ENCODE measurements around the gene PROX2.

PROX2 gene, protein sequence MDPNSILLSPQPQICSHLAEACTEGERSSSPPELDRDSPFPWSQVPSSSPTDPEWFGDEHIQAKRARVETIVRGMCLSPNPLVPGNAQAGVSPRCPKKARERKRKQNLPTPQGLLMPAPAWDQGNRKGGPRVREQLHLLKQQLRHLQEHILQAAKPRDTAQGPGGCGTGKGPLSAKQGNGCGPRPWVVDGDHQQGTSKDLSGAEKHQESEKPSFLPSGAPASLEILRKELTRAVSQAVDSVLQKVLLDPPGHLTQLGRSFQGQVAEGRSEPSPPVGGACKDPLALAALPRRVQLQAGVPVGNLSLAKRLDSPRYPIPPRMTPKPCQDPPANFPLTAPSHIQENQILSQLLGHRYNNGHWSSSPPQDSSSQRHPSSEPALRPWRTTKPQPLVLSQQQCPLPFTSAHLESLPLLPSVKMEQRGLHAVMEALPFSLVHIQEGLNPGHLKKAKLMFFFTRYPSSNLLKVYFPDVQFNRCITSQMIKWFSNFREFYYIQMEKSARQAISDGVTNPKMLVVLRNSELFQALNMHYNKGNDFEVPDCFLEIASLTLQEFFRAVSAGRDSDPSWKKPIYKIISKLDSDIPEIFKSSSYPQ

DNA sequence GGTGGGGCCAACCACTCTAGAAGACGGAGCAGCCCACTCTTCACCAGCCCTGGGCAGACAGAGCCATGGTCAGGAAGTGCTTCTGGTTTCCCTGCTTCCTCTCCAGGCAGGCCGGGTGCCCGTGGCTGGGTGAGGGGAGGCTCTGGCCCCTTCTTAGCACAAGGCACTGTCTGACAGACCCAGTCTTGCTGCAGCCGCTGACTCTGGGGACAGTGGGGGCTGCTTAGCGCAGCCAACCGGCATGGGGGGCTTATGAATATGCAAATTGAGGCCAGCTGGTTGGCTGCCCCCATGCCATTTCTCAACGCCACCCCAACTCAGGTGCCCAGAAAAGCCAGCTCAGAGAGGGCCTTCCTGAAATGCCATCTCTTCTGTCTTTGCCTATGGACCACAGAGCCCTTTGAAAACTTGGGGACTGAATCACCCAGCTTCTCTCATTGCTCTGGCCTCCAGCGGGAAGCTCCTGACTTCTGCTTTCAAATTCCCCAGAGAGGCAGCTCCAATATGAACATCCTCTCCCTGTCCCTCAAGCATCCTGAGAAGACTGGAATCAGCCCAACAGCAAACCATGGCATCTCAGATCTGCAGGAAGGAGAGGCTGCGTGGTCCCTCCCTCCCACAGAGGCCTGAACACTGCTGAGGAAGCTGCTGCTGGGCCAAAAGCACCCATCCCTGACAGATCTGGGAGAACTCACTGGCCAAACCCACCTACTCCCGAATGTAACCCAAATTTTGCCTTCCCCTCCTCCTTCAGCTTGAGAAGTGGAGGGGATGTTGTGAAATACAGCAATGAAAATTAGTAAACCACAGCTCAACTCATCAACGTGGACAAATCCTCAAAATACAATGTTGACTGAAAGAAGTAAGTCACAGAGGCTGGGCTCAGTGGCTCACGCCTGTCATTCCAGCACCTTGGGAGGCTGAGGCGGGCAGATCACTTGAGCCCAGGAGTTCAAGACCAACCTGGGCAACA, at the start of gene PROX2:
Gene PROX2 (minus strand): TSS at position 205 of the 973 bp plus-strand sequence. CDS start 12,311 bp downstream, outside the sequence.
- no peak for DNase-seq

DNA sequence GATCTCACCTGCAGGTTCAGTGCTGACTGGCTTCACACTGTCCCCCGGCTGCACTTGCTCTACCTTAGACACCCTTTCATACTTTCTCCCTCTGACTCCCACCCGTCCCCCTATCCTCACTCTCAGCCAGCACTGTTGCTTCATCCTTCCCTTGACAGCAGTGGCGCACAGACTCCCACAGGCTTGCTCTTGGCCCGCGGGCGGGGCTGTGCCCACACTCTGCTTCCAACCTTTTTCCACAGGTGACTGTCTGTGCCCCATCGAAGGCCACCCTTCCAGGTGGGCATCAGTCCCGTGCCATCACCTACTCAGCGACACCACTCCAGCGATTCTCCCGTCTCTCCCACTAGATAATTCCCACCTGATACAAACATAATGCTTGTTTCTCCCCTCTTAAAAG, 48.1 kb upstream of the PROX2 start:
- no peak for DNase-seq

GRCh38 chr14:74922752-74923401, 46.9 kb upstream of the PROX2 start, which contains the start of gene RPS6KL1:
Gene RPS6KL1 (minus strand): TSS chr14:74923260. CDS start chr14:74921541, 1,719 bp downstream.
- peak; percentile 97 for DNase-seq

DNA sequence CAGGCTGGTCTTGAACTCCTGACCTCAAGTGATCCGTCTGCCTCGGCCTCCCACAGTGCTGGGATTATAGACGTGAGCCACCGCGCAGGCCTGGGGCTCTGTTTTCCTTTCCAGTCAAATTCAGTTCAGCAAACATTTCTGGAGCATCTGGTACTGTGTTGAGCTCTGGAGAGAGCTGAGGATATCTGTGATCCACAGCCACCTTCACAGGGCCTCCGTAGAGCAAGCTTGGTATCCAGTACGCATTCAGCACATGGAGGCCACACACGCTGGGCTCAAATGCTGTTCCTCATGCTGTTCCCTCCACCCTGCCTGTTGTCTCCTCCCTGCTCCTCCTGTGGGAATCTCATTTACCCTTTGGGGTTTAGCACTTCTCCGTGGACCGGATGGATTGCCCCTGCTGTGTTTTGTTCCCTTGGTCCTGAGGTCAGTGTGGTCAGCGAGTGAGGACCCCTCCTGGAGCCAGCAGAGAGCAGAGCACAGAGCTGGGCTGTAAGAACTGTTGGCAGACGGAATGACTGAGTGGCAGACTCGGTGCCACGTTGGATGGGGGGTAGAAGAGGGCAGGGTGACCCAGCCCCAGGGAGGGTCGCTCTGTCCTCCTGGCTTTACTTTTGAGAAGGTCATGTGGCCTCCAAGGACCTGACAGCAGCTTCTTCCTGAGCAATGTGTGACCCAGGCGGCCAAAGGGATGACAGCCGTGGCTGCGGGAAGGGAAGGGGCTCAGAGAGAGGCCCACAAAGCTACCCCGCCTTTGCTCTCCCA, 46.2 kb upstream of the PROX2 start:
- no peak for DNase-seq

GRCh38 chr14:74921053-74921620, 45.2 kb upstream of the PROX2 start:
- no peak for DNase-seq

DNA sequence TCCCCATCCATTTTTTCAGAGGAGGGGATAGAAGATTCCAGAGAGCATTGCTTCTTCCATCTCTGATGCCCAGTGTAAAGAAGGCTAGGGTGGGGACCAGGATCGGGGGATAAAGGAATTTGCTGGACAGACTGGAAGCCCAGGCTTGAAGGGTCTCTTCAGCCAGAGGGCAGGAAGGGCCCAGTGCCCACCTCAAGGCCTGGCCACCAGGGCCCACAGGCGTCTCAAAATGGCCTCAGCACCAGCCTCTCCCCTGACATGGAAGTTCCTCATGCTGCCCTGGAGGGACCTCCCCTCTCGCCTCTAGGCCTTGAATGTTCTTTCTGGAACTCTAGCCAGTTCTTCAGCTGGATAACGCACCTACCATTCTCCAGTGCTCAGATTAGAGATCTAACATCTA, 44.3 kb upstream of the PROX2 start:
- no peak for DNase-seq

- no peak for DNase-seq
Observed at GRCh38 chr14:74919421-74920165, 43.6 kb upstream of the PROX2 start.

DNA sequence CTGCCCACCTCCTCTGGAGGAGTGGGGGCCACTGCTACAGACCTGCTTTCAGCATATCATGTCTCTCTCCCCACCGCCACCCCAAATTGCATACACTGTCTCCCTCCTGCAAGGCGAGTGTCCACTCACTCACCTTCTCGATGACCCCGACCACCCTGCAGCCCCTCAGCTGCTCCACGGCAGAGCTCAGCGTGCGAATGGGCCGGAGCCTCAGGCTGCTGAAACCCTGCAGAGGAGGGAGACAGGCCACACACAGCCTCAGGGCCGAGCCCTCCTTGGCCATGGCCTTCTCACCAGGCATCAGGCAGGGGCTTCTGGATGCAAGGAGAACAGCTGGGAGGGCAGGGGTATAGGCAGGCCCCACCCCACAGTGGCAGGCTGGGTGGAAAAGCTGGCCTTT, 42.4 kb upstream of the PROX2 start:
- no peak for DNase-seq

DNA sequence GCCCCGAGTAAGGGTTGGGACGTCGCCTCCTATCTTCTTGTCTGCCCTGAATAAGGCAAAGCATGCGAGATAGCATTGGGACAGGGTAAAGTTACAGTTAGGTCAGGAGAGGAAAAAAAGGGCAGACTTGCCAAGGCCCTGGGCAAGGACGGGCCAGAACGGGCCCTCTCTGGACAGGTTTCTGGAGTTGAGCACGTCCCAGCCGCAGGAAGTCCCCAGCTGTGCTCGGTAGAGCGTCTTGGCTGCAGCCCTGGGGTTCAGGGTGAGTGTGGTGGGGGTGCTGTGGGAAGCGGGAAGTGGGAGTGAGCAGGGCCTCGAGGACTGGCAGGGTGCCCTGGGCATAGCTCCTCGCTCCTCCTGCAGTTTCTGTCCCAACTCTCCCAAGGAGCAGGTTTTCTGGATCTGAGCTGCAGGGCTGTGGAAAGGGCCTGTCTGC, 41.7 kb upstream of the PROX2 start:
- no peak for DNase-seq

GRCh38 chr14:74917178-74917543, 41.2 kb upstream of the PROX2 start:
- DNase-seq, result no peak

- DNase-seq, result no peak
Observed at GRCh38 chr14:74915826-74916225, 39.9 kb upstream of the PROX2 start.

- DNase-seq, result no peak
Observed at GRCh38 chr14:74915426-74915825, 39.5 kb upstream of the PROX2 start.

GRCh38 chr14:74913986-74914573, 38.1 kb upstream of the PROX2 start:
- DNase-seq, result peak; percentile 41

DNA sequence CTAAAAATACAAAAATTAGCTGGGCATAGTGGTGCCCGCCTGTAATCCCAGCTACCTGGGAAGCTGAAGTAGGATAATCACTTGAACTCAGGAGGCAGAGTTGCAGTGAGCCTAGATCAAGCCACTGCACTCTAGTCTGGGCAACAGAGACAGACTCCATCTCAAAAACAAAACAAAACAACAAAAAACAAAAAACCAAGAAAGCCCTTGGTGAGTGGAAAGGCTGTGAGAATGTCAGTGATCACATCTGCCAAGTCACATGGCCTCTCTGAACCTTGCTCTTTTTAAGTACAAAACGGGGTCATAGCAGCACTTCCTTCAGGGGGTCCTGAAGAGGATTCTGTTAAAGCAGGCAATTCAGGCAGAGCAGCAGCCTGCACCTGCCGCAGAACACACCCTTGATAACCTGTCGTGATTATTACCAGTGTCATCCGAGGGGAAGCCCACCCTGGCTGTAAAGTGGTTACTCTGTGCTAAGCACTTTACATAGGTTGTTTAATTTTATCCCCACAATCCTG, 37.5 kb upstream of the PROX2 start:
- DNase-seq, result no peak

GRCh38 chr14:74912801-74913200, 36.9 kb upstream of the PROX2 start:
- no peak for DNase-seq

- DNase-seq, result no peak
Observed at GRCh38 chr14:74912111-74912510, 36.2 kb upstream of the PROX2 start.

- DNase-seq, result no peak
Observed at GRCh38 chr14:74911704-74912103, 35.8 kb upstream of the PROX2 start.

GRCh38 chr14:74911221-74911620, 35.3 kb upstream of the PROX2 start:
- no peak for DNase-seq

GRCh38 chr14:74910556-74910955, 34.6 kb upstream of the PROX2 start:
- DNase-seq, result no peak

DNA sequence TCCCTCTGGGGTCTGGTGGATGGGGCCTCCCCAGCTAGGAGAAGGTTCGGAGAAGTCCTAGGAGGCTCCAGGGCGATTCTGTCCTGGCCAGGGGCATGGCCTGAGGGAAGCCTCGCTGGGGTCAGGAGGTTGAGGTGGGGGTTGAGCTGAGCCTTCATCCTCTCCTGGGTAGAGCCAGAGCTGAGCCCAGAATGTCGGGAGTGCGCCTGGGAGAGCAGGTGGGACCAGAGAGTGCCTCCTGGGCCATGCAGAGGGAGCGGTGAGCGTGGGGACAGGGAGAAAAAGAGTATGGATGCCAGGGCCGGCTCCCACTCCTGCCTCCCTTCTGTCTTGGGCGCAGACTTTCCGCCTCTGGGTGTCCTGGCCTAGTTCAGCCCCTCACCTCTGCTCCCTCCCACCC, 34.0 kb upstream of the PROX2 start:
- no peak for DNase-seq
